GM23338 (cell line): ENCODE results near the gene F12. TPM values are rescaled to one million over a fixed set of nuclear protein-coding genes. Genes with fewer than 3 reads are reported as not detected.
A peak's percentile ranks its signal among the peaks of the same experiment; 100 is the strongest.

Source experiments
- ATAC-seq: fragments of 200-7000 bp; cut with Tn5 transposase; 3 replicates; pipeline ENCODE4 v1.9.1; 2020
- DNase-seq: peaks from one replicate; pipeline ENCODE4 v3.0.0-alpha.2; 2015; ENCODE audit warnings: low spot score
- H2AFZ ChIP-seq: fragments of 200-600 bp; sonication (generic); 2 replicates; pipeline ENCODE4 v1.8.0; 2016; ENCODE audit warnings: antibody characterized with exemption, mild to moderate bottlenecking, moderate library complexity
- H3F3A ChIP-seq: fragments of 200-600 bp; sonication (generic); replicated peaks from 2 replicates; pipeline ENCODE4 v1.8.0; 2017; ENCODE audit warnings: antibody characterized with exemption, mixed run types, low read depth
- H3K27ac ChIP-seq: fragments of 200-600 bp; sonication (generic); 2 replicates; pipeline ENCODE4 v1.6.1; 2016; ENCODE audit warnings: low read depth
- H3K27me3 ChIP-seq: fragments of 200-600 bp; sonication (generic); 2 replicates; pipeline ENCODE4 v1.8.0; 2016; ENCODE audit warnings: mild to moderate bottlenecking, mixed run types, moderate library complexity; ENCODE audit not compliant: insufficient read depth
- H3K36me3 ChIP-seq: fragments of 200-600 bp; sonication (generic); 2 replicates; pipeline ENCODE4 v1.8.0; 2016; ENCODE audit warnings: mild to moderate bottlenecking; ENCODE audit not compliant: insufficient read depth
- H3K4me1 ChIP-seq: fragments of 200-600 bp; sonication (generic); 2 replicates; pipeline ENCODE4 v1.8.0; 2016; ENCODE audit warnings: mild to moderate bottlenecking, moderate library complexity; ENCODE audit not compliant: insufficient read depth
- H3K4me2 ChIP-seq: fragments of 200-600 bp; sonication (generic); 2 replicates; pipeline ENCODE4 v1.7.1; 2017; ENCODE audit warnings: mixed run types
- H3K4me3 ChIP-seq: fragments of 200-600 bp; sonication (generic); 2 replicates; pipeline ENCODE4 v1.6.1; 2016; ENCODE audit warnings: mixed run types
- H3K79me2 ChIP-seq: fragments of 200-600 bp; sonication (generic); replicated peaks from 2 replicates; pipeline ENCODE4 v1.8.0; 2017; ENCODE audit warnings: mild to moderate bottlenecking; ENCODE audit not compliant: insufficient read depth
- H3K9me2 ChIP-seq: fragments of 200-600 bp; sonication (generic); 2 replicates; pipeline ENCODE4 v1.8.0; 2017; ENCODE audit not compliant: insufficient read depth
- H4K20me1 ChIP-seq: fragments of 200-600 bp; sonication (generic); replicated peaks from 2 replicates; pipeline ENCODE4 v1.8.0; 2017; ENCODE audit warnings: mild to moderate bottlenecking; ENCODE audit not compliant: insufficient read depth
- H3K27ac Mint-ChIP-seq: 2 replicates; pipeline ENCODE4 v1.8.0; 2020; ENCODE audit warnings: inconsistent platforms, mild to moderate bottlenecking, moderate library complexity, mixed read lengths
- H3K27me3 Mint-ChIP-seq: 3 replicates; pipeline ENCODE4 v1.8.0; 2022; ENCODE audit warnings: low read depth, mild to moderate bottlenecking, moderate library complexity, mixed read lengths, inconsistent platforms; ENCODE audit not compliant: insufficient read depth, poor library complexity
- H3K36me3 Mint-ChIP-seq: 3 replicates; pipeline ENCODE4 v1.8.0; 2021; ENCODE audit warnings: low read depth, mild to moderate bottlenecking, inconsistent platforms, moderate library complexity, mixed read lengths
- H3K4me1 Mint-ChIP-seq: 3 replicates; pipeline ENCODE4 v1.8.0; 2020; ENCODE audit warnings: mild to moderate bottlenecking, inconsistent platforms, mixed read lengths
- H3K4me3 Mint-ChIP-seq: 3 replicates; pipeline ENCODE4 v1.8.0; 2021; ENCODE audit warnings: moderate library complexity, mild to moderate bottlenecking, inconsistent platforms, mixed read lengths
- H3K9me3 Mint-ChIP-seq: 3 replicates; pipeline ENCODE4 v1.8.0; 2020; ENCODE audit warnings: moderate library complexity, mild to moderate bottlenecking, inconsistent platforms, mixed read lengths
- EZH2 ChIP-seq: fragments of 200-600 bp; sonication (generic); IDR thresholded peaks from one replicate; pipeline ENCODE4 v1.8.0; 2017; ENCODE audit warnings: antibody characterized with exemption, mild to moderate bottlenecking, low read depth; ENCODE audit not compliant: unreplicated experiment
- EZH2phosphoT487 ChIP-seq: fragments of 200-600 bp; sonication (generic); IDR thresholded peaks from one replicate; pipeline ENCODE4 v1.8.1; 2018; ENCODE audit warnings: antibody characterized with exemption; ENCODE audit not compliant: unreplicated experiment
- JUNB ChIP-seq: IDR thresholded peaks from one replicate; pipeline ENCODE4 v1.6.1; 2016; ENCODE audit warnings: antibody characterized with exemption; ENCODE audit not compliant: unreplicated experiment
- NANOG ChIP-seq: IDR thresholded peaks from 2 replicates; pipeline ENCODE4 v1.6.1; 2016; ENCODE audit warnings: antibody characterized with exemption, borderline replicate concordance
- POLR2AphosphoS5 ChIP-seq: IDR thresholded peaks from 2 replicates; pipeline ENCODE4 v1.6.1; 2016; ENCODE audit warnings: antibody characterized with exemption, low read depth
- STAT1 ChIP-seq: IDR thresholded peaks from one replicate; pipeline ENCODE4 v1.6.1; 2016; ENCODE audit warnings: antibody characterized with exemption; ENCODE audit not compliant: unreplicated experiment
- ZNF114 ChIP-seq: fragments of 250-450 bp; sonication (Bioruptor Pico); IDR thresholded peaks from 2 replicates; pipeline ENCODE4 v1.5.0; 2020; ENCODE audit warnings: mild to moderate bottlenecking, moderate library complexity
- ZNF331 ChIP-seq: fragments of 250-450 bp; sonication (Bioruptor Pico); IDR thresholded peaks from 2 replicates; pipeline ENCODE4 v1.5.0; 2020; ENCODE audit warnings: low read depth, mild to moderate bottlenecking, moderate library complexity
- polyA plus RNA-seq: library from polyadenylated mRNA; unstranded; fragments of >200 nt; fragmentation: Nextera tagmentation; extraction: Ambion mirVana; gene quantifications from 2 replicates; pipeline ENCODE4 v1.2.1, GENCODE V29; 2016
- total RNA-seq: library from RNA; depleted of rRNA; stranded (reverse); fragments of >200 nt; shearing (Covaris generic); gene quantifications from 2 replicates; pipeline ENCODE4 v1.2.3, GENCODE V29; 2014
- TF ChIP-seq, protein P1 (sequence below): fragments of 250-450 bp; sonication (Bioruptor Pico); IDR thresholded peaks from 2 replicates; pipeline ENCODE4 v1.5.0; 2020; ENCODE audit warnings: mild to moderate bottlenecking, moderate library complexity
- TF ChIP-seq, protein P2 (sequence below), 2 experiments: fragments of 200-600 bp in 1 of 2; sonication (generic) in 1 of 2; conservative IDR thresholded peaks; 2 replicates each; pipeline versions ENCODE4 v1.5.1 to v1.6.1; 2016 to 2017; ENCODE audit warnings: antibody characterized with exemption in 2 of 2, low read depth in 2 of 2, mild to moderate bottlenecking in 2 of 2, moderate library complexity in 1 of 2
- TF ChIP-seq, protein P3 (sequence below): IDR thresholded peaks from one replicate; pipeline ENCODE4 v1.6.1; 2018; ENCODE audit warnings: antibody characterized with exemption; ENCODE audit not compliant: unreplicated experiment

Gene F12
- total and polyA plus RNA-seq, 2 experiments from 2014 or later, result 2.9 to 8.0 TPM

DNA sequence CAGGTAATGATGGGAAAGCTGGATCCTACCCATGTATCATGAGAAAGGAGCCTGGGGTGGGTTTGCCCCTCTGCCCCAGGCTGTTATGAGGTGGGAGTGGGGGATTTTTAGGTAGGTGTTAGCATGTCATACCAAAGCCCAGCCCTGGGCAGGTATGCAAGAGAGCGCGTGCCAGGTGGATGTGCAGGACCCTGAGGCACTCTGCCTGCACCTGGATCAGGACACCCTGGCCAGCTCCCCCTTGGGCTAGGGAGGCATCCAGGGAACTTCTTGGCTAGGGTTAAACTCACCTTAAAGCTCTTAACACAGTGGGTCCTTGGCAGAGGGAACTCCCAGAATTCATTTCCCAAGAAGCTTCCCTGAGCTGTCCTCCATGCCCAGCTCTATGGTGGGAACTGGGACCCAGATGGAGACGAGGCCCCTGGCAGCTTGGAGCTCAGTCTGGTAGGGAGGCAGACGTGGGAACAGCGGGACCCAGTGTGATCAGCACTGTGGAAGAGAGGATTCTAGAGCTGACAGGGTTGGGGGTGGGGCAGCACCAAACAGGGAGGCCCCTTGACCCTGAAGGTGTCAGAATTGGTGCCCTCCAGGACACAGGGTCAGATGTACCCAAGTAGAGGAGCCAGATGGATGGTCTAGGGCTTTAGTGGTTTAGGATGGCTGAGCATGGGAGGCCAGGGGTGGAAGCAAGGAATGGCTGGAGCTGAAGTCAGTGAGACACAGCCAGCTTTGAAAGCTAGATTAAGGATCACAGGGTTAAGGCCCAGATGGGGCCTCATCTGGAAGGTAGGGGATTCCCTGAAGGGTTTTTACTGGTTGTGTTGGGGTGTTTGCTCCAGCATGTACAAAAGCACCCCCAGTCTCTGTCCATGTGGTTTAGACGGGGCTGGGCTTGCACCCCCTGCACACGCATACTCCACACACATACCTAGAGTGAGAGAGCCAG lies 35.0 kb upstream of the F12 start:
- no peaks in the 10 kb centered on the region for H3K9me2 ChIP-seq
- H3K4me3 Mint-ChIP-seq, result peak overlapping the region; percentile 67; the same call in 2 of the 3 replicates
- peaks cover 29% of the 10 kb centered on the region for H3F3A ChIP-seq
- H3K4me1 ChIP-seq, result peaks cover 26% of the 10 kb centered on the region
- no peaks in the 10 kb centered on the region for H3K79me2 ChIP-seq
- no peaks in the 10 kb centered on the region for H3K36me3 ChIP-seq
- no peak overlapping the region for H3K27ac ChIP-seq
- H3K27me3 Mint-ChIP-seq, result peaks cover 44% of the 10 kb centered on the region
- DNase-seq (no peak), ATAC-seq (no peak)
- no peak overlapping the region for H3K4me3 ChIP-seq
- H3K4me2 ChIP-seq, result peak overlapping the region; percentile 26; the same call in 1 of the 2 replicates
- peaks cover 18% of the 10 kb centered on the region for H3K36me3 Mint-ChIP-seq
- no peaks in the 10 kb centered on the region; the same call in 1 of the 2 replicates for H4K20me1 ChIP-seq
- peaks cover 3% of the 10 kb centered on the region; the same call in 1 of the 3 replicates for H3K9me3 Mint-ChIP-seq
- H3K27me3 ChIP-seq, result peaks cover 37% of the 10 kb centered on the region
- peaks cover 43% of the 10 kb centered on the region for H3K4me1 Mint-ChIP-seq
- H2AFZ ChIP-seq, result no peak overlapping the region
- no peak overlapping the region for H3K27ac Mint-ChIP-seq
- TF ChIP-seq POLR2AphosphoS5 (no peak; the same call in 1 of the 2 replicates), EZH2 (no peak), NANOG (no peak), ZNF114 (CRISPR knock-in tag) (no peak), ZNF331 (CRISPR knock-in tag) (no peak), EZH2phosphoT487 (no peak), STAT1 (no peak), JUNB (no peak)
- TF ChIP-seq, protein P1, sequence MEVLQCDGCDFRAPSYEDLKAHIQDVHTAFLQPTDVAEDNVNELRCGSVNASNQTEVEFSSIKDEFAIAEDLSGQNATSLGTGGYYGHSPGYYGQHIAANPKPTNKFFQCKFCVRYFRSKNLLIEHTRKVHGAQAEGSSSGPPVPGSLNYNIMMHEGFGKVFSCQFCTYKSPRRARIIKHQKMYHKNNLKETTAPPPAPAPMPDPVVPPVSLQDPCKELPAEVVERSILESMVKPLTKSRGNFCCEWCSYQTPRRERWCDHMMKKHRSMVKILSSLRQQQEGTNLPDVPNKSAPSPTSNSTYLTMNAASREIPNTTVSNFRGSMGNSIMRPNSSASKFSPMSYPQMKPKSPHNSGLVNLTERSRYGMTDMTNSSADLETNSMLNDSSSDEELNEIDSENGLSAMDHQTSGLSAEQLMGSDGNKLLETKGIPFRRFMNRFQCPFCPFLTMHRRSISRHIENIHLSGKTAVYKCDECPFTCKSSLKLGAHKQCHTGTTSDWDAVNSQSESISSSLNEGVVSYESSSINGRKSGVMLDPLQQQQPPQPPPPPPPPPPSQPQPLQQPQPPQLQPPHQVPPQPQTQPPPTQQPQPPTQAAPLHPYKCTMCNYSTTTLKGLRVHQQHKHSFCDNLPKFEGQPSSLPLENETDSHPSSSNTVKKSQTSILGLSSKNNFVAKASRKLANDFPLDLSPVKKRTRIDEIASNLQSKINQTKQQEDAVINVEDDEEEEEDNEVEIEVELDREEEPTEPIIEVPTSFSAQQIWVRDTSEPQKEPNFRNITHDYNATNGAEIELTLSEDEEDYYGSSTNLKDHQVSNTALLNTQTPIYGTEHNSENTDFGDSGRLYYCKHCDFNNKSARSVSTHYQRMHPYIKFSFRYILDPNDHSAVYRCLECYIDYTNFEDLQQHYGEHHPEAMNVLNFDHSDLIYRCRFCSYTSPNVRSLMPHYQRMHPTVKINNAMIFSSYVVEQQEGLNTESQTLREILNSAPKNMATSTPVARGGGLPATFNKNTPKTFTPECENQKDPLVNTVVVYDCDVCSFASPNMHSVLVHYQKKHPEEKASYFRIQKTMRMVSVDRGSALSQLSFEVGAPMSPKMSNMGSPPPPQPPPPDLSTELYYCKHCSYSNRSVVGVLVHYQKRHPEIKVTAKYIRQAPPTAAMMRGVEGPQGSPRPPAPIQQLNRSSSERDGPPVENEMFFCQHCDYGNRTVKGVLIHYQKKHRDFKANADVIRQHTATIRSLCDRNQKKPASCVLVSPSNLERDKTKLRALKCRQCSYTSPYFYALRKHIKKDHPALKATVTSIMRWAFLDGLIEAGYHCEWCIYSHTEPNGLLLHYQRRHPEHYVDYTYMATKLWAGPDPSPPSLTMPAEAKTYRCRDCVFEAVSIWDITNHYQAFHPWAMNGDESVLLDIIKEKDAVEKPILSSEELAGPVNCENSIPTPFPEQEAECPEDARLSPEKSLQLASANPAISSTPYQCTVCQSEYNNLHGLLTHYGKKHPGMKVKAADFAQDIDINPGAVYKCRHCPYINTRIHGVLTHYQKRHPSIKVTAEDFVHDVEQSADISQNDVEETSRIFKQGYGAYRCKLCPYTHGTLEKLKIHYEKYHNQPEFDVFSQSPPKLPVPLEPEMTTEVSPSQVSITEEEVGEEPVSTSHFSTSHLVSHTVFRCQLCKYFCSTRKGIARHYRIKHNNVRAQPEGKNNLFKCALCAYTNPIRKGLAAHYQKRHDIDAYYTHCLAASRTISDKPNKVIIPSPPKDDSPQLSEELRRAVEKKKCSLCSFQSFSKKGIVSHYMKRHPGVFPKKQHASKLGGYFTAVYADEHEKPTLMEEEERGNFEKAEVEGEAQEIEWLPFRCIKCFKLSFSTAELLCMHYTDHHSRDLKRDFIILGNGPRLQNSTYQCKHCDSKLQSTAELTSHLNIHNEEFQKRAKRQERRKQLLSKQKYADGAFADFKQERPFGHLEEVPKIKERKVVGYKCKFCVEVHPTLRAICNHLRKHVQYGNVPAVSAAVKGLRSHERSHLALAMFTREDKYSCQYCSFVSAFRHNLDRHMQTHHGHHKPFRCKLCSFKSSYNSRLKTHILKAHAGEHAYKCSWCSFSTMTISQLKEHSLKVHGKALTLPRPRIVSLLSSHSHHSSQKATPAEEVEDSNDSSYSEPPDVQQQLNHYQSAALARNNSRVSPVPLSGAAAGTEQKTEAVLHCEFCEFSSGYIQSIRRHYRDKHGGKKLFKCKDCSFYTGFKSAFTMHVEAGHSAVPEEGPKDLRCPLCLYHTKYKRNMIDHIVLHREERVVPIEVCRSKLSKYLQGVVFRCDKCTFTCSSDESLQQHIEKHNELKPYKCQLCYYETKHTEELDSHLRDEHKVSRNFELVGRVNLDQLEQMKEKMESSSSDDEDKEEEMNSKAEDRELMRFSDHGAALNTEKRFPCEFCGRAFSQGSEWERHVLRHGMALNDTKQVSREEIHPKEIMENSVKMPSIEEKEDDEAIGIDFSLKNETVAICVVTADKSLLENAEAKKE, result no peak
- TF ChIP-seq, protein P2, sequence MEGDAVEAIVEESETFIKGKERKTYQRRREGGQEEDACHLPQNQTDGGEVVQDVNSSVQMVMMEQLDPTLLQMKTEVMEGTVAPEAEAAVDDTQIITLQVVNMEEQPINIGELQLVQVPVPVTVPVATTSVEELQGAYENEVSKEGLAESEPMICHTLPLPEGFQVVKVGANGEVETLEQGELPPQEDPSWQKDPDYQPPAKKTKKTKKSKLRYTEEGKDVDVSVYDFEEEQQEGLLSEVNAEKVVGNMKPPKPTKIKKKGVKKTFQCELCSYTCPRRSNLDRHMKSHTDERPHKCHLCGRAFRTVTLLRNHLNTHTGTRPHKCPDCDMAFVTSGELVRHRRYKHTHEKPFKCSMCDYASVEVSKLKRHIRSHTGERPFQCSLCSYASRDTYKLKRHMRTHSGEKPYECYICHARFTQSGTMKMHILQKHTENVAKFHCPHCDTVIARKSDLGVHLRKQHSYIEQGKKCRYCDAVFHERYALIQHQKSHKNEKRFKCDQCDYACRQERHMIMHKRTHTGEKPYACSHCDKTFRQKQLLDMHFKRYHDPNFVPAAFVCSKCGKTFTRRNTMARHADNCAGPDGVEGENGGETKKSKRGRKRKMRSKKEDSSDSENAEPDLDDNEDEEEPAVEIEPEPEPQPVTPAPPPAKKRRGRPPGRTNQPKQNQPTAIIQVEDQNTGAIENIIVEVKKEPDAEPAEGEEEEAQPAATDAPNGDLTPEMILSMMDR (conservative IDR thresholded peaks at IDR 0.05; ENCODE audit: low read depth in 2 of 2), result no peak
- TF ChIP-seq, protein P3, sequence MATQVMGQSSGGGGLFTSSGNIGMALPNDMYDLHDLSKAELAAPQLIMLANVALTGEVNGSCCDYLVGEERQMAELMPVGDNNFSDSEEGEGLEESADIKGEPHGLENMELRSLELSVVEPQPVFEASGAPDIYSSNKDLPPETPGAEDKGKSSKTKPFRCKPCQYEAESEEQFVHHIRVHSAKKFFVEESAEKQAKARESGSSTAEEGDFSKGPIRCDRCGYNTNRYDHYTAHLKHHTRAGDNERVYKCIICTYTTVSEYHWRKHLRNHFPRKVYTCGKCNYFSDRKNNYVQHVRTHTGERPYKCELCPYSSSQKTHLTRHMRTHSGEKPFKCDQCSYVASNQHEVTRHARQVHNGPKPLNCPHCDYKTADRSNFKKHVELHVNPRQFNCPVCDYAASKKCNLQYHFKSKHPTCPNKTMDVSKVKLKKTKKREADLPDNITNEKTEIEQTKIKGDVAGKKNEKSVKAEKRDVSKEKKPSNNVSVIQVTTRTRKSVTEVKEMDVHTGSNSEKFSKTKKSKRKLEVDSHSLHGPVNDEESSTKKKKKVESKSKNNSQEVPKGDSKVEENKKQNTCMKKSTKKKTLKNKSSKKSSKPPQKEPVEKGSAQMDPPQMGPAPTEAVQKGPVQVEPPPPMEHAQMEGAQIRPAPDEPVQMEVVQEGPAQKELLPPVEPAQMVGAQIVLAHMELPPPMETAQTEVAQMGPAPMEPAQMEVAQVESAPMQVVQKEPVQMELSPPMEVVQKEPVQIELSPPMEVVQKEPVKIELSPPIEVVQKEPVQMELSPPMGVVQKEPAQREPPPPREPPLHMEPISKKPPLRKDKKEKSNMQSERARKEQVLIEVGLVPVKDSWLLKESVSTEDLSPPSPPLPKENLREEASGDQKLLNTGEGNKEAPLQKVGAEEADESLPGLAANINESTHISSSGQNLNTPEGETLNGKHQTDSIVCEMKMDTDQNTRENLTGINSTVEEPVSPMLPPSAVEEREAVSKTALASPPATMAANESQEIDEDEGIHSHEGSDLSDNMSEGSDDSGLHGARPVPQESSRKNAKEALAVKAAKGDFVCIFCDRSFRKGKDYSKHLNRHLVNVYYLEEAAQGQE, result no peak
